Fibroblast of lung (primary cell): ENCODE measurements around the gene PRKAB1.

Experiments
- EZH2 ChIP-seq: IDR thresholded peaks from 2 replicates; pipeline ENCODE4 v1.5.1; 2012; ENCODE audit warnings: low read length, control low read depth, mild to moderate bottlenecking; ENCODE audit errors: missing control alignments
- TF ChIP-seq, protein P1 (sequence below), 2 donors: IDR thresholded peaks in 1 of 2; conservative IDR thresholded peaks in 1 of 2; 1 replicate in 1 of 2; 2 replicates in 1 of 2; pipeline ENCODE4 v1.5.1; 2011 to 2012; ENCODE audit warnings: low read length in 2 of 2, control low read depth in 1 of 2, inconsistent platforms in 1 of 2, low read depth in 1 of 2, mild to moderate bottlenecking in 1 of 2

DNA sequence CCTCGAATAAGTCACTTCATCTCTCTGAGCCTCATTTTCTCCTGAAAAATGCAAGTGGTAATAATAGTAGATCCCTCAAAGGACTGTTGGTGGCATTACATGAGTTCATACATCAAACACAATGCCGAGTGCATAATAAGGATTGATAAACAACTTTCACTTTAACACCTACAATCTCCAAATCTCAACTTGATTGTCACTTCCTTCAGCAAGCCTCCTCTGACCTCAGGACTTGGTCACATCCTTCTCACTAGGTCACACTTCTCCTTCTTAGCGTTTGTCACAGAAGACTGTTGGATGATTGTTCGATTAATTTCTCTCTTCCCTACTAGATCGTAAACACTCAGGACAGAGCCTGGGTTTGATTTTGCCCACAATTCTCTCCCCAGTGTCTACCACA, 7.9 kb upstream of the PRKAB1 start:
- no peak for TF ChIP-seq EZH2
- TF ChIP-seq, protein P1, sequence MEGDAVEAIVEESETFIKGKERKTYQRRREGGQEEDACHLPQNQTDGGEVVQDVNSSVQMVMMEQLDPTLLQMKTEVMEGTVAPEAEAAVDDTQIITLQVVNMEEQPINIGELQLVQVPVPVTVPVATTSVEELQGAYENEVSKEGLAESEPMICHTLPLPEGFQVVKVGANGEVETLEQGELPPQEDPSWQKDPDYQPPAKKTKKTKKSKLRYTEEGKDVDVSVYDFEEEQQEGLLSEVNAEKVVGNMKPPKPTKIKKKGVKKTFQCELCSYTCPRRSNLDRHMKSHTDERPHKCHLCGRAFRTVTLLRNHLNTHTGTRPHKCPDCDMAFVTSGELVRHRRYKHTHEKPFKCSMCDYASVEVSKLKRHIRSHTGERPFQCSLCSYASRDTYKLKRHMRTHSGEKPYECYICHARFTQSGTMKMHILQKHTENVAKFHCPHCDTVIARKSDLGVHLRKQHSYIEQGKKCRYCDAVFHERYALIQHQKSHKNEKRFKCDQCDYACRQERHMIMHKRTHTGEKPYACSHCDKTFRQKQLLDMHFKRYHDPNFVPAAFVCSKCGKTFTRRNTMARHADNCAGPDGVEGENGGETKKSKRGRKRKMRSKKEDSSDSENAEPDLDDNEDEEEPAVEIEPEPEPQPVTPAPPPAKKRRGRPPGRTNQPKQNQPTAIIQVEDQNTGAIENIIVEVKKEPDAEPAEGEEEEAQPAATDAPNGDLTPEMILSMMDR (conservative IDR thresholded peaks at IDR 0.05 in 1 of 2, IDR thresholded peaks at IDR 0.05 in 1 of 2; ENCODE audit: low read depth in 1 of 2, low read length in 2 of 2): no peak
